ENCODE data around the gene MYH10.

DNA sequence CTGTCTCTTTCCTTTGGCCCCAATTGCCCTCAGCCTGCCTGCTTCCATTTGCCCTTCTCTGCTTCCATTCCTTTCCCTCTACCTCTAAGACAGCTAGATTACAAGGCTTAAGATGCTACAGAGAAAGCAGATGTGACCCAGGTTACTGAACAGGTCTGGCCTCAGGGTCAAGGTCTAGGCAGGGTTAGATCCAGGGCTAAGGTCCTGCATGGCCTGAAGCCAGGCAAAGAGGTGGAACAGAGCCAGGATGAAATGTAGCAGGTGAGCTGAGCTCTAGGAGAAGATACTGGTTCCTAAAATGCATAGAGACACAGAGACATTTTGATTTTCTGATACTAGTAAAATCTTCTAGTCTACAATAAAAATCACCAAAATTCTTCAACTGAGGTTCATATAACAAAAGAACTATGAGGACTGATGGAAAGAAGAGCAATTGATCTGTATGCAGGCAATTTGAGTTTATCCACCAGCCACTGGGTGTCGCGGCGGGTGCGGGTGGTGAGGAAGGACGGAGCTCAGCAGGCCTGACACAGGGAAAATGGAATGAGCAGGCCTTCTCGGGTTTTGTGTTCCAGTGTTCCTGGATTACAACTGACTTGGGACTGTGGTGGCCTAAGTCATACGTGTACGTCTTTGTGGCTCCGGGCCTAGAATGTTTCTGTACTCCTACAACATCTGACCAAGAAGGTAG lies 95.9 kb downstream of the MYH10 start:
- TF ChIP-seq POLR2AphosphoS5 (IDR thresholded peaks at IDR 0.05) (no peak), POLR2A (IDR thresholded peaks at IDR 0.05) (no peak)
